HFF-Myc (cell line): ENCODE measurements around the gene NT5C2.

Experiments
- DNase-seq: peaks from one replicate; pipeline ENCODE4 v3.0.0-alpha.2; 2011; ENCODE audit warnings: low read depth; ENCODE audit errors: extremely low read depth
- H3K4me3 ChIP-seq: replicated peaks from 2 replicates; pipeline ENCODE4 v1.5.1; 2011; ENCODE audit warnings: low read depth, mild to moderate bottlenecking, control low read depth, low read length
- TF ChIP-seq, protein P1 (sequence below): IDR thresholded peaks from 2 replicates; pipeline ENCODE4 v1.5.1; 2012; ENCODE audit warnings: mild to moderate bottlenecking, low read depth, low read length, control low read depth; ENCODE audit errors: missing control alignments

The NT5C2 gene

DNA sequence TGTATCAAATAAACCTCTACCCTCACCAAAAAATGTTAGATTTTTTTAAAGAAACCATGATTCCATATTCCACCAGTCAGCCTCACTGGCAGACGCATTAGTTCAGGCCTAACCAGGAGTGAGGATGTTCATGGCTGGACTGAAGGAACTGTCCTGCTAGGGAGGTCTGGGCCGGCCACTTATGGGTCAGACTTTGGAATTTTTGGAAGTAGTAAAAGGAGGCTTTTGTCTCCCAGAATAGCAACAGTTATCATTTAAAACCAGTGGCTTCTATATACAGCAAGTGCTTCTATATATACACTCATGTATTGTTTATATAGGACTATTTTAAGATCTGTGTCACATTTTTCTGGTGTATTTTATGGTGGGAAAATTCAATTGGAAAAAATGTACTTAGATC is 154.5 kb downstream of the NT5C2 start:
- TF ChIP-seq, protein P1, sequence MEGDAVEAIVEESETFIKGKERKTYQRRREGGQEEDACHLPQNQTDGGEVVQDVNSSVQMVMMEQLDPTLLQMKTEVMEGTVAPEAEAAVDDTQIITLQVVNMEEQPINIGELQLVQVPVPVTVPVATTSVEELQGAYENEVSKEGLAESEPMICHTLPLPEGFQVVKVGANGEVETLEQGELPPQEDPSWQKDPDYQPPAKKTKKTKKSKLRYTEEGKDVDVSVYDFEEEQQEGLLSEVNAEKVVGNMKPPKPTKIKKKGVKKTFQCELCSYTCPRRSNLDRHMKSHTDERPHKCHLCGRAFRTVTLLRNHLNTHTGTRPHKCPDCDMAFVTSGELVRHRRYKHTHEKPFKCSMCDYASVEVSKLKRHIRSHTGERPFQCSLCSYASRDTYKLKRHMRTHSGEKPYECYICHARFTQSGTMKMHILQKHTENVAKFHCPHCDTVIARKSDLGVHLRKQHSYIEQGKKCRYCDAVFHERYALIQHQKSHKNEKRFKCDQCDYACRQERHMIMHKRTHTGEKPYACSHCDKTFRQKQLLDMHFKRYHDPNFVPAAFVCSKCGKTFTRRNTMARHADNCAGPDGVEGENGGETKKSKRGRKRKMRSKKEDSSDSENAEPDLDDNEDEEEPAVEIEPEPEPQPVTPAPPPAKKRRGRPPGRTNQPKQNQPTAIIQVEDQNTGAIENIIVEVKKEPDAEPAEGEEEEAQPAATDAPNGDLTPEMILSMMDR, result no peak
- DNase-seq, result no peak
- no peak overlapping the region for H3K4me3 ChIP-seq
